ENCODE data around the gene PXMP2. TPM values are rescaled to one million over a fixed set of nuclear protein-coding genes. Genes with fewer than 3 reads are reported as not detected.

Gene PXMP2
- total RNA-seq, 1 experiment from 2014 or later, result 36.6 TPM

GRCh38 chr12:132660052-132660451 is 27.3 kb upstream of the PXMP2 start:
- DNase-seq (ENCODE audit: low spot score), result no peak

GRCh38 chr12:132660996-132661395 is 26.4 kb upstream of the PXMP2 start:
- DNase-seq (ENCODE audit: low spot score), result no peak

GRCh38 chr12:132661972-132662371 is 25.4 kb upstream of the PXMP2 start:
- DNase-seq (ENCODE audit: low spot score), result no peak

GRCh38 chr12:132662901-132663755 is 24.3 kb upstream of the PXMP2 start:
- no peak for DNase-seq (ENCODE audit: low spot score)

- DNase-seq (ENCODE audit: low spot score), result no peak
Observed at GRCh38 chr12:132664206-132665148, 22.9 kb upstream of the PXMP2 start.

- DNase-seq (ENCODE audit: low spot score), result no peak
Observed at GRCh38 chr12:132665149-132665491, 22.3 kb upstream of the PXMP2 start.

- no peak for DNase-seq (ENCODE audit: low spot score)
Observed at GRCh38 chr12:132665794-132666193, 21.6 kb upstream of the PXMP2 start.

GRCh38 chr12:132668191-132669088 is 18.9 kb upstream of the PXMP2 start:
- DNase-seq (ENCODE audit: low spot score), result no peak

- DNase-seq (ENCODE audit: low spot score), result no peak
Observed at GRCh38 chr12:132669166-132669879, 18.1 kb upstream of the PXMP2 start.

- DNase-seq (ENCODE audit: low spot score), result no peak
Observed at GRCh38 chr12:132672116-132672515, 15.3 kb upstream of the PXMP2 start.

- no peak for DNase-seq (ENCODE audit: low spot score)
Observed at GRCh38 chr12:132672678-132673077, 14.7 kb upstream of the PXMP2 start.

GRCh38 chr12:132673288-132674179 is 13.9 kb upstream of the PXMP2 start:
- DNase-seq (ENCODE audit: low spot score), result no peak

GRCh38 chr12:132674561-132674960 is 12.8 kb upstream of the PXMP2 start:
- no peak for DNase-seq (ENCODE audit: low spot score)

GRCh38 chr12:132675757-132676432 is 11.5 kb upstream of the PXMP2 start:
- DNase-seq (ENCODE audit: low spot score), result no peak

GRCh38 chr12:132677492-132677891 is 9.9 kb upstream of the PXMP2 start:
- no peak for DNase-seq (ENCODE audit: low spot score)

GRCh38 chr12:132685400-132685799 is 2.0 kb upstream of the PXMP2 start:
- no peak for DNase-seq (ENCODE audit: low spot score)

GRCh38 chr12:132686825-132687210 is 569 bp upstream of the PXMP2 start:
- no peak for DNase-seq (ENCODE audit: low spot score)

- no peak for DNase-seq (ENCODE audit: low spot score)
Observed at GRCh38 chr12:132689227-132689626, 1.8 kb downstream of the PXMP2 start.

GRCh38 chr12:132690112-132690511 is 2.7 kb downstream of the PXMP2 start:
- no peak for DNase-seq (ENCODE audit: low spot score)

Measured in H4 (cell line).